GM21576 (cell line): ENCODE measurements around the gene EGLN2.
"Not testable (repeated sequence)": the region's sequence is repeated elsewhere in the genome, so short reads cannot be mapped to it uniquely, and the experiment has no call there.

Experiments
- ATAC-seq: cut with Tn5 transposase; IDR thresholded peaks from one replicate; pipeline ENCODE4 v1.9.1; 2021; ENCODE audit warnings: mild to moderate bottlenecking, moderate library complexity; ENCODE audit not compliant: unreplicated experiment

The EGLN2 gene

GRCh38 chr19:40798683-40799557 lies at the start of gene EGLN2:
Gene EGLN2, plus strand, starts transcription at chr19:40799191. Its CDS starts 1,382 bp downstream, at chr19:40800573.
- ATAC-seq = peak; percentile 66

- ATAC-seq = peak; percentile 84
Measured at GRCh38 chr19:40750058-40750873, 48.7 kb upstream of the EGLN2 start, which contains the start of gene ACTMAP. Gene ACTMAP, minus strand, starts transcription at chr19:40750477. Its CDS starts 674 bp downstream, at chr19:40749803.

GRCh38 chr19:40750874-40751537 lies 48.0 kb upstream of the EGLN2 start, which contains the start of gene SNRPA:
Gene SNRPA, plus strand, starts transcription at chr19:40751203. Its CDS starts 206 bp downstream, at chr19:40751409.
- peak; percentile 57 for ATAC-seq

- no peak for ATAC-seq
Measured at GRCh38 chr19:40752257-40752781, 46.7 kb upstream of the EGLN2 start.

GRCh38 chr19:40754611-40755247 lies 44.3 kb upstream of the EGLN2 start:
- no peak for ATAC-seq

- ATAC-seq = no peak
Measured at GRCh38 chr19:40755248-40755624, 43.8 kb upstream of the EGLN2 start.

- ATAC-seq = no peak
Measured at GRCh38 chr19:40755791-40756190, 43.2 kb upstream of the EGLN2 start.

- no peak for ATAC-seq
Measured at GRCh38 chr19:40756502-40757110, 42.4 kb upstream of the EGLN2 start.

- no peak for ATAC-seq
Measured at GRCh38 chr19:40758491-40758890, 40.5 kb upstream of the EGLN2 start.

GRCh38 chr19:40759352-40759751 lies 39.6 kb upstream of the EGLN2 start:
- ATAC-seq = no peak

GRCh38 chr19:40762754-40763470 lies 36.1 kb upstream of the EGLN2 start:
- ATAC-seq = no peak

- ATAC-seq = no peak
Measured at GRCh38 chr19:40763526-40763925, 35.5 kb upstream of the EGLN2 start.

GRCh38 chr19:40763963-40764362 lies 35.0 kb upstream of the EGLN2 start:
- no peak for ATAC-seq

GRCh38 chr19:40766385-40766784 lies 32.6 kb upstream of the EGLN2 start:
- ATAC-seq = not testable (repeated sequence)

GRCh38 chr19:40768869-40769268 lies 30.1 kb upstream of the EGLN2 start:
- no peak for ATAC-seq

- ATAC-seq = not testable (repeated sequence)
Measured at GRCh38 chr19:40771101-40771862, 27.7 kb upstream of the EGLN2 start.

GRCh38 chr19:40774916-40775631 lies 23.9 kb upstream of the EGLN2 start, which contains the start of gene MIA:
Gene MIA, plus strand, starts transcription at chr19:40775521. Its CDS starts 22 bp downstream, at chr19:40775543.
- no peak for ATAC-seq

GRCh38 chr19:40775632-40776022 lies 23.4 kb upstream of the EGLN2 start:
- no peak for ATAC-seq
